HL-60 (cell line): ENCODE results near the gene SDHAF2.

ENCODE experiments used
- DNase-seq, 2 experiments: peaks; one replicate each; pipeline ENCODE4 v3.0.0-alpha.2; 2010 to 2020; ENCODE audit warnings: low read depth in 1 of 2, low spot score in 1 of 2
- H3K27ac ChIP-seq: fragments of 250-450 bp; sonication (Bioruptor Pico); replicated peaks from 2 replicates; pipeline ENCODE4 v1.5.1; 2020; ENCODE audit warnings: mild to moderate bottlenecking, moderate library complexity
- H3K27me3 ChIP-seq: fragments of 250-450 bp; sonication (Bioruptor Pico); 2 replicates; pipeline ENCODE4 v1.5.1; 2021; ENCODE audit warnings: mild to moderate bottlenecking, moderate library complexity; ENCODE audit not compliant: insufficient read depth, poor library complexity, severe bottlenecking
- H3K4me3 ChIP-seq: replicated peaks from 2 replicates; pipeline ENCODE4 v1.5.1; 2011; ENCODE audit warnings: mild to moderate bottlenecking, control low read depth, low read length; ENCODE audit not compliant: insufficient read depth
- GABPA ChIP-seq: IDR thresholded peaks from 2 replicates; pipeline ENCODE4 v1.6.1; 2012; ENCODE audit warnings: low read depth
- POLR2AphosphoS5 ChIP-seq: IDR thresholded peaks from 2 replicates; pipeline ENCODE4 v1.6.1; 2012; ENCODE audit warnings: low read depth
- SPI1 ChIP-seq: IDR thresholded peaks from 2 replicates; pipeline ENCODE4 v1.6.1; 2012; ENCODE audit warnings: low read depth, mild to moderate bottlenecking, borderline replicate concordance
- TF ChIP-seq, protein P1 (sequence below): IDR thresholded peaks from one replicate; pipeline ENCODE4 v1.5.1; 2011; ENCODE audit warnings: low read length, control low read depth, inconsistent platforms; ENCODE audit not compliant: insufficient read depth
- TF ChIP-seq, protein P2 (sequence below): IDR thresholded peaks from 2 replicates; pipeline ENCODE4 v1.6.1; 2012; ENCODE audit warnings: low read depth; ENCODE audit not compliant: insufficient replicate concordance

SDHAF2 gene

DNA sequence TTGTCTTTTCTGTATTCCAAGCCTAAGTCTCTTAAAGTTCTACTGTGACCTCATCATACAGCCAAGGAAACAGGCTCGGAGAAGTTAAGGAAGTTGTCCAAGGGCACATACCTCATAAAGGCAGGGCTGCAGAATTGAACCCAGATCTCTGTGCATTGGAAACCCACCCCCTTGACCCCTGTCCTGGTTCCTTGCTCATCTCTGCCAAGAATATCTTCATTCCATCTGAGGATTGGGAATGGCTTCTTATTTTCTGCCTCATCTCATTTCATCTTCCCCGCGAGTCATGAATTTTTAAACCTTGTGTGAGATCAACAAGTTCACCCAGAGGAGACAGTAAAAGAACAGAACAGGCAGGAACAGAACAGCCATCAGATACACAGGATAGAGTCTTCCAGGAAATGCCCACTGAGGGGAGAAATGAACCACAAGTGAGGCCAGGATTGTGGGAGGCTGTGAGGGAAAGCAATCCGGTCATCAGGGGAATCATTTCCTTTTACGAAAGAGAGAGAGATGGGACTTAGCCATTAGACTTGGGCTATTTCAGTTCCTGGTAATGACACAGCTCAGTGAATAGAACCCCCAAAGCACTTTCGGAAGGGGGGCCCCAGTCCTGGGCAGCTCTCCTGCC, 44.2 kb downstream of the SDHAF2 start:
- TF ChIP-seq, protein P1, sequence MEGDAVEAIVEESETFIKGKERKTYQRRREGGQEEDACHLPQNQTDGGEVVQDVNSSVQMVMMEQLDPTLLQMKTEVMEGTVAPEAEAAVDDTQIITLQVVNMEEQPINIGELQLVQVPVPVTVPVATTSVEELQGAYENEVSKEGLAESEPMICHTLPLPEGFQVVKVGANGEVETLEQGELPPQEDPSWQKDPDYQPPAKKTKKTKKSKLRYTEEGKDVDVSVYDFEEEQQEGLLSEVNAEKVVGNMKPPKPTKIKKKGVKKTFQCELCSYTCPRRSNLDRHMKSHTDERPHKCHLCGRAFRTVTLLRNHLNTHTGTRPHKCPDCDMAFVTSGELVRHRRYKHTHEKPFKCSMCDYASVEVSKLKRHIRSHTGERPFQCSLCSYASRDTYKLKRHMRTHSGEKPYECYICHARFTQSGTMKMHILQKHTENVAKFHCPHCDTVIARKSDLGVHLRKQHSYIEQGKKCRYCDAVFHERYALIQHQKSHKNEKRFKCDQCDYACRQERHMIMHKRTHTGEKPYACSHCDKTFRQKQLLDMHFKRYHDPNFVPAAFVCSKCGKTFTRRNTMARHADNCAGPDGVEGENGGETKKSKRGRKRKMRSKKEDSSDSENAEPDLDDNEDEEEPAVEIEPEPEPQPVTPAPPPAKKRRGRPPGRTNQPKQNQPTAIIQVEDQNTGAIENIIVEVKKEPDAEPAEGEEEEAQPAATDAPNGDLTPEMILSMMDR = no peak
- TF ChIP-seq, protein P2, sequence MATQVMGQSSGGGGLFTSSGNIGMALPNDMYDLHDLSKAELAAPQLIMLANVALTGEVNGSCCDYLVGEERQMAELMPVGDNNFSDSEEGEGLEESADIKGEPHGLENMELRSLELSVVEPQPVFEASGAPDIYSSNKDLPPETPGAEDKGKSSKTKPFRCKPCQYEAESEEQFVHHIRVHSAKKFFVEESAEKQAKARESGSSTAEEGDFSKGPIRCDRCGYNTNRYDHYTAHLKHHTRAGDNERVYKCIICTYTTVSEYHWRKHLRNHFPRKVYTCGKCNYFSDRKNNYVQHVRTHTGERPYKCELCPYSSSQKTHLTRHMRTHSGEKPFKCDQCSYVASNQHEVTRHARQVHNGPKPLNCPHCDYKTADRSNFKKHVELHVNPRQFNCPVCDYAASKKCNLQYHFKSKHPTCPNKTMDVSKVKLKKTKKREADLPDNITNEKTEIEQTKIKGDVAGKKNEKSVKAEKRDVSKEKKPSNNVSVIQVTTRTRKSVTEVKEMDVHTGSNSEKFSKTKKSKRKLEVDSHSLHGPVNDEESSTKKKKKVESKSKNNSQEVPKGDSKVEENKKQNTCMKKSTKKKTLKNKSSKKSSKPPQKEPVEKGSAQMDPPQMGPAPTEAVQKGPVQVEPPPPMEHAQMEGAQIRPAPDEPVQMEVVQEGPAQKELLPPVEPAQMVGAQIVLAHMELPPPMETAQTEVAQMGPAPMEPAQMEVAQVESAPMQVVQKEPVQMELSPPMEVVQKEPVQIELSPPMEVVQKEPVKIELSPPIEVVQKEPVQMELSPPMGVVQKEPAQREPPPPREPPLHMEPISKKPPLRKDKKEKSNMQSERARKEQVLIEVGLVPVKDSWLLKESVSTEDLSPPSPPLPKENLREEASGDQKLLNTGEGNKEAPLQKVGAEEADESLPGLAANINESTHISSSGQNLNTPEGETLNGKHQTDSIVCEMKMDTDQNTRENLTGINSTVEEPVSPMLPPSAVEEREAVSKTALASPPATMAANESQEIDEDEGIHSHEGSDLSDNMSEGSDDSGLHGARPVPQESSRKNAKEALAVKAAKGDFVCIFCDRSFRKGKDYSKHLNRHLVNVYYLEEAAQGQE = no peak
- TF ChIP-seq GABPA (no peak), POLR2AphosphoS5 (no peak), SPI1 (no peak)
- H3K27ac ChIP-seq = no peak overlapping the region
- no peaks in the 10 kb centered on the region for H3K27me3 ChIP-seq
- no peak for DNase-seq
- H3K4me3 ChIP-seq = no peak overlapping the region

DNA sequence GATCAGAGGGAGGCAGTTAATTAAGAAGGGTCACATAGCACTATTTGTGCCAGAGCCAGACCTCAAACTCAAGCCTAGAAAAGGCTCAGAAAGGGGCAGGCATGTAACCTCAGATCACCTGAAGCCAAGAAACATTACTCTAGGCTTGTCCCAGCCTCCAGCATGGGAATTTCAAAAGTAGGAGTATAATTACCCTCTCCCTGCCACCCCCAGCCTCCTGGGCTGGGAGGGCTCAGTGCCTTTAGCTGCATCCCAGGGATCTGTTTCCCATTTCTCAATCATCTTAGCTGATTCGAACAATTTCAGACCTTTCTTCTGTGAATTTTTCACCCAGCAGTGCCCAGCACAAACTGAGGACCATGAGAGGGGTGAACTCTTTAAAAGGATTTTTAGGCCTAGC, 45.5 kb downstream of the SDHAF2 start:
- Histone ChIP-seq H3K4me3 (no peak overlapping the region), H3K27me3 (no peaks in the 10 kb centered on the region), H3K27ac (no peak overlapping the region)
- TF ChIP-seq, protein P1 = no peak
- TF ChIP-seq GABPA (no peak), POLR2AphosphoS5 (no peak), SPI1 (no peak)
- TF ChIP-seq, protein P2 = no peak
- no peak for DNase-seq

DNA sequence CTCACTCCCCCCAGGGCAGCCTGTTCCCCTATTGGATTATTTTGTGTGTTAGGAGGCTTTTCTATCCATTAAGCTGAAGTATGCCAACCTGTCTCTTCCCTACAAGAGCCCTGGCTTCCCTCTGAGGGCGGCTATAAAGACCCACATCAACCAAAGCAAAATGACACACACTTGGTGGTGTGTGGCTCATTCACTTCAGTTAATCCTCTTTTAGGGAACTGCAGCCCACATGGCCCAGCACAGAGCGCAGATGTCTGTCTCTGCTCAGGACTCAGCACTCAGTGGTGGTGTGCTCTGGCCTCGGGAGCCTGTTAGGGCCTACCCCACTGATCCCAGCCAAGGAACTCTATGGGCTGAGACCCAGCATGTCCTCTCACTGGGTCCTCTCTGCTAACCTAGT, 46.4 kb downstream of the SDHAF2 start:
- TF ChIP-seq, protein P2 = no peak
- TF ChIP-seq GABPA = no peak
- TF ChIP-seq, protein P1 = no peak
- no peak for TF ChIP-seq POLR2AphosphoS5
- TF ChIP-seq SPI1 = no peak
- no peaks in the 10 kb centered on the region for H3K27me3 ChIP-seq
- no peak overlapping the region for H3K4me3 ChIP-seq
- no peak for DNase-seq
- H3K27ac ChIP-seq = no peak overlapping the region
